A673 (cell line): Measurements from ENCODE around the gene PAPSS2. TPM values are rescaled to one million over a fixed set of nuclear protein-coding genes. Genes with fewer than 3 reads are reported as not detected.

Source experiments
- BruUV-seq: library from RNA; stranded (reverse); fragments of 400-500 nt; replicated peaks from 2 replicates; lab custom pipeline; 2021; lab: Mats Ljungman, UMichigan
- CTCF ChIA-PET: fragments of 300-600 bp; sonication (Branson Sonifier 250); formaldehyde crosslinking; loops from one replicate; lab custom pipeline; 2022; ENCODE audit warnings: antibody characterized with exemption; lab: Charles Lee
- POLR2A ChIA-PET: fragments of 300-600 bp; sonication (Branson Sonifier 250); formaldehyde crosslinking; loops from one replicate; lab custom pipeline; 2022; ENCODE audit warnings: antibody characterized with exemption; ENCODE audit not compliant: low non-redundant PET; lab: Charles Lee
- DNase-seq: peaks from one replicate; pipeline ENCODE4 v3.0.0-alpha.2; 2015; ENCODE audit warnings: low spot score
- H3K27ac ChIP-seq: fragments of 200-600 bp; sonication (generic); 2 replicates; pipeline ENCODE4 v1.5.1; 2016; ENCODE audit warnings: mixed run types, low read depth, mild to moderate bottlenecking, mixed read lengths, antibody characterized with exemption, low read length; ENCODE audit not compliant: poor library complexity, severe bottlenecking
- H3K27me3 ChIP-seq: fragments of 200-600 bp; sonication (generic); replicated peaks from 2 replicates; pipeline ENCODE4 v1.6.1; 2017; ENCODE audit warnings: mixed run types, low read depth, mild to moderate bottlenecking, mixed read lengths, antibody characterized with exemption, low read length; ENCODE audit not compliant: insufficient read depth, poor library complexity
- H3K36me3 ChIP-seq: fragments of 200-600 bp; sonication (generic); 2 replicates; pipeline ENCODE4 v1.6.1; 2016; ENCODE audit warnings: mixed run types, mild to moderate bottlenecking, mixed read lengths, antibody characterized with exemption, low read length; ENCODE audit not compliant: insufficient read depth, poor library complexity, severe bottlenecking
- H3K4me1 ChIP-seq: fragments of 200-600 bp; sonication (generic); 2 replicates; pipeline ENCODE4 v1.6.1; 2017; ENCODE audit warnings: mixed run types, mild to moderate bottlenecking, mixed read lengths, antibody characterized with exemption, low read length; ENCODE audit not compliant: insufficient read depth, poor library complexity, severe bottlenecking
- H3K4me3 ChIP-seq: fragments of 200-600 bp; sonication (generic); 2 replicates; pipeline ENCODE4 v1.5.1; 2016; ENCODE audit warnings: low read depth, mixed run types, mild to moderate bottlenecking, mixed read lengths, low read length; ENCODE audit not compliant: poor library complexity, severe bottlenecking
- H3K9me3 ChIP-seq: fragments of 200-600 bp; sonication (generic); 2 replicates; pipeline ENCODE4 v1.6.1; 2016; ENCODE audit warnings: mixed run types, low read depth, mild to moderate bottlenecking, mixed read lengths, antibody characterized with exemption, low read length; ENCODE audit not compliant: poor library complexity, severe bottlenecking
- CTCF ChIP-seq: fragments of 300-800, 200-600 bp; sonication (generic); conservative IDR thresholded peaks from 2 replicates; pipeline ENCODE4 v1.5.1; 2017; ENCODE audit warnings: low read depth, mild to moderate bottlenecking, antibody characterized with exemption, low read length, moderate library complexity, mixed read lengths
- EZH2 ChIP-seq: fragments of 200-600 bp; sonication (generic); IDR thresholded peaks from 2 replicates; pipeline ENCODE4 v1.6.1; 2017; ENCODE audit warnings: borderline replicate concordance, low read depth, mild to moderate bottlenecking, mixed read lengths, antibody characterized with exemption, low read length; ENCODE audit not compliant: poor library complexity, severe bottlenecking
- intact Hi-C: fragments of 100-400 bp; cut with micrococcal nuclease; formaldehyde crosslinking; loops from one replicate; pipeline ENCODE4 v1.10.0; 2022; ENCODE audit not compliant: unreplicated experiment
- total RNA-seq: library from RNA; stranded (reverse); gene quantifications from 2 replicates; pipeline ENCODE4 v1.2.3, GENCODE V29; 2021

Gene PAPSS2
- total RNA-seq, 1 experiment from 2014 or later: 14.0 TPM

GRCh38 chr10:87670586-87670985 is 10.9 kb downstream of the PAPSS2 start:
- H3K4me1 ChIP-seq: no peaks in the 10 kb centered on the region
- intact Hi-C loops: no loop called here
- no peaks in the 10 kb centered on the region for H3K9me3 ChIP-seq
- ChIA-PET POLR2A (no interaction called here), CTCF (interaction anchor here (0.6 kb wide), 1 partner anchor 444 kb away, joined by 7 read pairs; no protein-coding TSS in a partner anchor)
- no peak for TF ChIP-seq EZH2
- TF ChIP-seq CTCF: no peak
- BruUV-seq: no TSS peak
- H3K27ac ChIP-seq: no peak overlapping the region
- DNase-seq: no peak
- H3K4me3 ChIP-seq: no peak overlapping the region
- no peaks in the 10 kb centered on the region for H3K27me3 ChIP-seq
- H3K36me3 ChIP-seq: no peaks in the 10 kb centered on the region

GRCh38 chr10:87671139-87671815 is 11.6 kb downstream of the PAPSS2 start:
- Histone ChIP-seq H3K27me3 (no peaks in the 10 kb centered on the region), H3K36me3 (no peaks in the 10 kb centered on the region), H3K27ac (no peak overlapping the region), H3K4me1 (no peaks in the 10 kb centered on the region), H3K4me3 (no peak overlapping the region), H3K9me3 (no peaks in the 10 kb centered on the region)
- intact Hi-C loops: no loop called here
- BruUV-seq: no TSS peak
- POLR2A ChIA-PET: no interaction called here
- DNase-seq: no peak
- CTCF ChIA-PET: interaction anchor here (0.6 kb wide), 1 partner anchor 443 kb away, joined by 7 read pairs; no protein-coding TSS in a partner anchor
- TF ChIP-seq CTCF (no peak), EZH2 (no peak)

- H3K9me3 ChIP-seq: no peaks in the 10 kb centered on the region
- no peak overlapping the region for H3K4me3 ChIP-seq
- no peaks in the 10 kb centered on the region for H3K27me3 ChIP-seq
- no TSS peak for BruUV-seq
- no peak for TF ChIP-seq EZH2
- no peak for TF ChIP-seq CTCF
- intact Hi-C loops: no loop called here
- ChIA-PET CTCF (no interaction called here), POLR2A (no interaction called here)
- no peaks in the 10 kb centered on the region for H3K4me1 ChIP-seq
- no peak for DNase-seq
- H3K27ac ChIP-seq: no peak overlapping the region
- no peaks in the 10 kb centered on the region for H3K36me3 ChIP-seq
Measured at GRCh38 chr10:87672551-87672950, 12.9 kb downstream of the PAPSS2 start.
